GM18873 (cell line): ENCODE measurements around the gene TBC1D20.

Source experiments
- ATAC-seq: cut with Tn5 transposase; IDR thresholded peaks from one replicate; pipeline ENCODE4 v1.9.1; 2021; ENCODE audit warnings: mild to moderate bottlenecking, moderate library complexity, moderate number of reproducible peaks; ENCODE audit not compliant: unreplicated experiment, low FRiP score

The TBC1D20 gene

GRCh38 chr20:440148-440547 is 22.2 kb downstream of the TBC1D20 start:
- no peak for ATAC-seq

GRCh38 chr20:438571-439469 is 23.5 kb downstream of the TBC1D20 start:
- no peak for ATAC-seq

GRCh38 chr20:437787-438486 is 24.4 kb downstream of the TBC1D20 start:
- ATAC-seq = no peak

- no peak for ATAC-seq
Observed at GRCh38 chr20:436476-436875, 25.9 kb downstream of the TBC1D20 start.

GRCh38 chr20:435558-435957 is 26.8 kb downstream of the TBC1D20 start:
- ATAC-seq = no peak

- no peak for ATAC-seq
Observed at GRCh38 chr20:434661-435419, 27.5 kb downstream of the TBC1D20 start.

GRCh38 chr20:434221-434620 is 28.1 kb downstream of the TBC1D20 start:
- no peak for ATAC-seq

- ATAC-seq = peak; percentile 74
Observed at GRCh38 chr20:433300-433975, 28.9 kb downstream of the TBC1D20 start.

GRCh38 chr20:432677-433299 is 29.5 kb downstream of the TBC1D20 start:
- no peak for ATAC-seq

- ATAC-seq = no peak
Observed at GRCh38 chr20:432208-432607, 30.1 kb downstream of the TBC1D20 start.

GRCh38 chr20:431012-431904 is 31.1 kb downstream of the TBC1D20 start:
- ATAC-seq = no peak

GRCh38 chr20:430091-430999 is 32.0 kb downstream of the TBC1D20 start:
- ATAC-seq = no peak

GRCh38 chr20:428658-429200 is 33.6 kb downstream of the TBC1D20 start:
- ATAC-seq = no peak

- no peak for ATAC-seq
Observed at GRCh38 chr20:427849-428657, 34.3 kb downstream of the TBC1D20 start.

GRCh38 chr20:427401-427800 is 34.9 kb downstream of the TBC1D20 start:
- ATAC-seq = no peak

- no peak for ATAC-seq
Observed at GRCh38 chr20:426566-426965, 35.8 kb downstream of the TBC1D20 start.

GRCh38 chr20:421685-422250 is 40.6 kb downstream of the TBC1D20 start:
- no peak for ATAC-seq
